WTC11 (cell line): Measurements from ENCODE around the gene LYZL4. TPM values are rescaled to one million over a fixed set of nuclear protein-coding genes. Genes with fewer than 3 reads are reported as not detected.

Source experiments
- ATAC-seq: fragments of 200-7000 bp; cut with Tn5 transposase; 2 replicates; pipeline ENCODE4 v1.10.0; 2021; ENCODE audit warnings: mild to moderate bottlenecking, moderate library complexity
- CTCF ChIA-PET: fragments of 300-600 bp; sonication (Branson Sonifier 250); formaldehyde crosslinking; loops from one replicate; lab custom pipeline; 2021; ENCODE audit warnings: antibody characterized with exemption; lab: Charles Lee
- POLR2A ChIA-PET: fragments of 350-600 bp; sonication (Branson Sonifier 250); formaldehyde crosslinking; loops from one replicate; lab custom pipeline; 2021; ENCODE audit warnings: antibody characterized with exemption; lab: Charles Lee
- DNase-seq: peaks from one replicate; pipeline ENCODE4 v3.0.0; 2021; ENCODE audit warnings: low spot score
- H3K27ac Mint-ChIP-seq: 2 replicates; pipeline ENCODE4 v1.8.0; 2021; ENCODE audit warnings: mixed read lengths
- H3K27me3 Mint-ChIP-seq: 2 replicates; pipeline ENCODE4 v1.8.0; 2021; ENCODE audit warnings: low read depth, mild to moderate bottlenecking, moderate library complexity, mixed read lengths
- H3K36me3 Mint-ChIP-seq: 2 replicates; pipeline ENCODE4 v1.8.0; 2021; ENCODE audit warnings: mixed read lengths
- H3K4me1 Mint-ChIP-seq: 2 replicates; pipeline ENCODE4 v1.8.0; 2022; ENCODE audit warnings: mixed read lengths
- H3K4me3 Mint-ChIP-seq: 2 replicates; pipeline ENCODE4 v1.8.0; 2021; ENCODE audit warnings: mild to moderate bottlenecking, moderate library complexity, mixed read lengths
- H3K9me3 Mint-ChIP-seq: 2 replicates; pipeline ENCODE4 v1.8.0; 2021; ENCODE audit warnings: mixed read lengths
- CBFB ChIP-seq: sonication (generic); formaldehyde crosslinking; IDR thresholded peaks from 2 replicates; pipeline ENCODE4 v1.8.1; 2022; ENCODE audit warnings: mild to moderate bottlenecking, low read depth, missing genetic modification reagents
- CREM ChIP-seq: sonication (generic); formaldehyde crosslinking; IDR thresholded peaks from 2 replicates; pipeline ENCODE4 v1.8.1; 2022; ENCODE audit warnings: mild to moderate bottlenecking, missing genetic modification reagents, moderate library complexity
- ELF4 ChIP-seq: sonication (generic); formaldehyde crosslinking; IDR thresholded peaks from 2 replicates; pipeline ENCODE4 v1.8.1; 2022; ENCODE audit warnings: low read depth, mild to moderate bottlenecking, moderate library complexity, missing genetic modification reagents
- FOXJ3 ChIP-seq: sonication (generic); formaldehyde crosslinking; IDR thresholded peaks from 2 replicates; pipeline ENCODE4 v1.9.0; 2021; ENCODE audit warnings: missing genetic modification reagents, mild to moderate bottlenecking, borderline replicate concordance
- MYBL2 ChIP-seq: sonication (generic); formaldehyde crosslinking; IDR thresholded peaks from 2 replicates; pipeline ENCODE4 v1.8.1; 2023; ENCODE audit warnings: mild to moderate bottlenecking, moderate library complexity, missing genetic modification reagents
- NFYB ChIP-seq: sonication (generic); formaldehyde crosslinking; conservative IDR thresholded peaks from 2 replicates; pipeline ENCODE4 v1.8.0; 2022; ENCODE audit warnings: low read depth, missing genetic modification reagents
- PRRX2 ChIP-seq: fragments of 250-450 bp; sonication (Bioruptor Pico); IDR thresholded peaks from 2 replicates; pipeline ENCODE4 v1.8.0; 2021; ENCODE audit warnings: mild to moderate bottlenecking
- RELA ChIP-seq: sonication (generic); formaldehyde crosslinking; IDR thresholded peaks from 2 replicates; pipeline ENCODE4 v1.8.1; 2022; ENCODE audit warnings: missing genetic modification reagents, mild to moderate bottlenecking, borderline replicate concordance
- RORB ChIP-seq: fragments of 250-450 bp; sonication (Bioruptor Pico); IDR thresholded peaks from 2 replicates; pipeline ENCODE4 v1.9.0; 2021; ENCODE audit warnings: mild to moderate bottlenecking
- SMAD4 ChIP-seq: sonication (generic); formaldehyde crosslinking; IDR thresholded peaks from 2 replicates; pipeline ENCODE4 v1.8.0; 2022; ENCODE audit warnings: mild to moderate bottlenecking, missing genetic modification reagents
- ZNF121 ChIP-seq: sonication (generic); formaldehyde crosslinking; IDR thresholded peaks from 2 replicates; pipeline ENCODE4 v1.8.0; 2023; ENCODE audit warnings: missing genetic modification reagents
- ZNF317 ChIP-seq: sonication (generic); formaldehyde crosslinking; IDR thresholded peaks from 2 replicates; pipeline ENCODE4 v1.8.1; 2023; ENCODE audit warnings: low read depth, mild to moderate bottlenecking, moderate library complexity, missing genetic modification reagents, borderline replicate concordance
- ZNF425 ChIP-seq: fragments of 250-450 bp; sonication (Bioruptor Pico); conservative IDR thresholded peaks from 2 replicates; pipeline ENCODE4 v1.9.0; 2021; ENCODE audit warnings: mild to moderate bottlenecking
- ZNF512 ChIP-seq: sonication (generic); formaldehyde crosslinking; IDR thresholded peaks from 2 replicates; pipeline ENCODE4 v1.8.1; 2022; ENCODE audit warnings: missing genetic modification reagents, borderline replicate concordance
- total RNA-seq: library from RNA; stranded (reverse); gene quantifications from 3 replicates; pipeline ENCODE4 v1.2.3, GENCODE V29; 2021
- TF ChIP-seq, protein P1 (sequence below): fragments of 250-450 bp; sonication (Bioruptor Pico); IDR thresholded peaks from 2 replicates; pipeline ENCODE4 v1.8.0; 2021; ENCODE audit warnings: mild to moderate bottlenecking
- TF ChIP-seq, protein P2 (sequence below): fragments of 200-600 bp; IDR thresholded peaks from 2 replicates; pipeline ENCODE4 v1.8.0; 2022; ENCODE audit warnings: antibody characterized with exemption
- TF ChIP-seq, protein P3 (sequence below): sonication (generic); formaldehyde crosslinking; IDR thresholded peaks from 2 replicates; pipeline ENCODE4 v1.8.1; 2022; ENCODE audit warnings: low read depth, mild to moderate bottlenecking, moderate library complexity, missing genetic modification reagents, borderline replicate concordance
- TF ChIP-seq, protein P4 (sequence below): sonication (generic); formaldehyde crosslinking; IDR thresholded peaks from 2 replicates; pipeline ENCODE4 v1.8.0; 2023; ENCODE audit warnings: mild to moderate bottlenecking, missing genetic modification reagents
- TF ChIP-seq, protein P5 (sequence below): sonication (generic); formaldehyde crosslinking; IDR thresholded peaks from 2 replicates; pipeline ENCODE4 v1.8.1; 2023; ENCODE audit warnings: mild to moderate bottlenecking, missing genetic modification reagents, borderline replicate concordance
- TF ChIP-seq, protein P6 (sequence below): sonication (generic); formaldehyde crosslinking; conservative IDR thresholded peaks from 2 replicates; pipeline ENCODE4 v1.8.1; 2022; ENCODE audit warnings: mild to moderate bottlenecking, missing genetic modification reagents

The LYZL4 gene
- total RNA-seq, 1 experiment from 2014 or later = not detected

DNA sequence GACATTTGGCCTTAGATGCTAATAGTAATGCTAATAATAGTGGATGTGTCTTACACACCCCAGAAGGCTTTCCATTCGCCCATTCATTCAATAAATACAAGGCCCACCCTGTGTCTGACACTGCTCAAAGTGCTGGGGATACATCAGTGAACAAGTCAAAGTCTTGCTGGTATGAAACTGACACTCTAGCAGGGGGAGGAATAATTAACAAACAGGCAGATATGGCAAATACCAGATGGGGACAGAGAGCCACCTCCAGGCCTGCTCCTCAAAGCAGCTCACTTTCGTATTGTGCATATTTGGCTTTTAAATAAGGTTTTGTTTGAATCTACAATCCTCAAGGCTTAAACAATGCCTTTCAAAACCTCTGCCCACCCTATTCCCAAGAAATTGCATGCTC lies 28.3 kb upstream of the LYZL4 start (continued):
- TF ChIP-seq RELA (CRISPR knock-in tag) (no peak), ZNF317 (no peak), RORB (CRISPR knock-in tag) (no peak), SMAD4 (no peak)
- TF ChIP-seq, protein P1, sequence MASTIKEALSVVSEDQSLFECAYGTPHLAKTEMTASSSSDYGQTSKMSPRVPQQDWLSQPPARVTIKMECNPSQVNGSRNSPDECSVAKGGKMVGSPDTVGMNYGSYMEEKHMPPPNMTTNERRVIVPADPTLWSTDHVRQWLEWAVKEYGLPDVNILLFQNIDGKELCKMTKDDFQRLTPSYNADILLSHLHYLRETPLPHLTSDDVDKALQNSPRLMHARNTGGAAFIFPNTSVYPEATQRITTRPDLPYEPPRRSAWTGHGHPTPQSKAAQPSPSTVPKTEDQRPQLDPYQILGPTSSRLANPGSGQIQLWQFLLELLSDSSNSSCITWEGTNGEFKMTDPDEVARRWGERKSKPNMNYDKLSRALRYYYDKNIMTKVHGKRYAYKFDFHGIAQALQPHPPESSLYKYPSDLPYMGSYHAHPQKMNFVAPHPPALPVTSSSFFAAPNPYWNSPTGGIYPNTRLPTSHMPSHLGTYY = no peak

DNA sequence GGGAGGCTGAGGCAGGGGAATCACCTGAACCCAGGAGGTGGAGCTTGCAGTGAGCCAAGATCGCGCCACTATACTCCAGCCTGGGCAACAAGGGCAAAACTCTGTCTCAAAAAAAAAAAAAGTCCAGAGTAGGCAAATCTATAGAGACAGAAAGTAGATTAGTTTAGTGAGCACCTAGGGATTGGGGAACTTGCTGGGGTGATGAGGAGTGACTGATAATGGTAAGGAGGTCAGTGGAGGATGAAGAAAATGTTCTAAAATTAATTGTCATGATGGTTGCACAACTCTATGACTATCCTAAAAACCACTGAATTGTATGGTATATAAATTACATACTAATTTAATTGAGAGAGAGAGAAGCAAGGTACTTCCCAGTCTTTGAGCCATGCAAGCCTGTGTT lies 27.8 kb upstream of the LYZL4 start:
- H3K4me3 Mint-ChIP-seq = no peak overlapping the region
- peaks cover 13% of the 10 kb centered on the region for H3K9me3 Mint-ChIP-seq
- DNase-seq (no peak), ATAC-seq (no peak)
- ChIA-PET CTCF (interaction anchor here (0.7 to 1.5 kb wide), 2 partner anchors 191 to 209 kb away, joined by 3 to 4 read pairs; no protein-coding TSS in a partner anchor), POLR2A (no interaction called here)
- H3K27me3 Mint-ChIP-seq = no peaks in the 10 kb centered on the region
- H3K36me3 Mint-ChIP-seq = peaks cover 3% of the 10 kb centered on the region; the same call in 1 of the 2 replicates
- H3K4me1 Mint-ChIP-seq = peaks cover 28% of the 10 kb centered on the region
- no peak overlapping the region for H3K27ac Mint-ChIP-seq
- TF ChIP-seq RELA (CRISPR knock-in tag) (no peak), MYBL2 (CRISPR knock-in tag) (no peak), CREM (no peak), NFYB (CRISPR knock-in tag) (no peak), ZNF425 (CRISPR knock-in tag) (no peak), ZNF121 (CRISPR knock-in tag) (no peak), CBFB (CRISPR knock-in tag) (no peak), ELF4 (CRISPR knock-in tag) (no peak), PRRX2 (CRISPR knock-in tag) (no peak), FOXJ3 (CRISPR knock-in tag) (no peak), ZNF512 (no peak)
- TF ChIP-seq, protein P2, sequence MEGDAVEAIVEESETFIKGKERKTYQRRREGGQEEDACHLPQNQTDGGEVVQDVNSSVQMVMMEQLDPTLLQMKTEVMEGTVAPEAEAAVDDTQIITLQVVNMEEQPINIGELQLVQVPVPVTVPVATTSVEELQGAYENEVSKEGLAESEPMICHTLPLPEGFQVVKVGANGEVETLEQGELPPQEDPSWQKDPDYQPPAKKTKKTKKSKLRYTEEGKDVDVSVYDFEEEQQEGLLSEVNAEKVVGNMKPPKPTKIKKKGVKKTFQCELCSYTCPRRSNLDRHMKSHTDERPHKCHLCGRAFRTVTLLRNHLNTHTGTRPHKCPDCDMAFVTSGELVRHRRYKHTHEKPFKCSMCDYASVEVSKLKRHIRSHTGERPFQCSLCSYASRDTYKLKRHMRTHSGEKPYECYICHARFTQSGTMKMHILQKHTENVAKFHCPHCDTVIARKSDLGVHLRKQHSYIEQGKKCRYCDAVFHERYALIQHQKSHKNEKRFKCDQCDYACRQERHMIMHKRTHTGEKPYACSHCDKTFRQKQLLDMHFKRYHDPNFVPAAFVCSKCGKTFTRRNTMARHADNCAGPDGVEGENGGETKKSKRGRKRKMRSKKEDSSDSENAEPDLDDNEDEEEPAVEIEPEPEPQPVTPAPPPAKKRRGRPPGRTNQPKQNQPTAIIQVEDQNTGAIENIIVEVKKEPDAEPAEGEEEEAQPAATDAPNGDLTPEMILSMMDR = no peak
- TF ChIP-seq, protein P3, sequence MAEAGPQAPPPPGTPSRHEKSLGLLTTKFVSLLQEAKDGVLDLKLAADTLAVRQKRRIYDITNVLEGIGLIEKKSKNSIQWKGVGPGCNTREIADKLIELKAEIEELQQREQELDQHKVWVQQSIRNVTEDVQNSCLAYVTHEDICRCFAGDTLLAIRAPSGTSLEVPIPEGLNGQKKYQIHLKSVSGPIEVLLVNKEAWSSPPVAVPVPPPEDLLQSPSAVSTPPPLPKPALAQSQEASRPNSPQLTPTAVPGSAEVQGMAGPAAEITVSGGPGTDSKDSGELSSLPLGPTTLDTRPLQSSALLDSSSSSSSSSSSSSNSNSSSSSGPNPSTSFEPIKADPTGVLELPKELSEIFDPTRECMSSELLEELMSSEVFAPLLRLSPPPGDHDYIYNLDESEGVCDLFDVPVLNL (CRISPR knock-in tag) = no peak
- TF ChIP-seq, protein P4, sequence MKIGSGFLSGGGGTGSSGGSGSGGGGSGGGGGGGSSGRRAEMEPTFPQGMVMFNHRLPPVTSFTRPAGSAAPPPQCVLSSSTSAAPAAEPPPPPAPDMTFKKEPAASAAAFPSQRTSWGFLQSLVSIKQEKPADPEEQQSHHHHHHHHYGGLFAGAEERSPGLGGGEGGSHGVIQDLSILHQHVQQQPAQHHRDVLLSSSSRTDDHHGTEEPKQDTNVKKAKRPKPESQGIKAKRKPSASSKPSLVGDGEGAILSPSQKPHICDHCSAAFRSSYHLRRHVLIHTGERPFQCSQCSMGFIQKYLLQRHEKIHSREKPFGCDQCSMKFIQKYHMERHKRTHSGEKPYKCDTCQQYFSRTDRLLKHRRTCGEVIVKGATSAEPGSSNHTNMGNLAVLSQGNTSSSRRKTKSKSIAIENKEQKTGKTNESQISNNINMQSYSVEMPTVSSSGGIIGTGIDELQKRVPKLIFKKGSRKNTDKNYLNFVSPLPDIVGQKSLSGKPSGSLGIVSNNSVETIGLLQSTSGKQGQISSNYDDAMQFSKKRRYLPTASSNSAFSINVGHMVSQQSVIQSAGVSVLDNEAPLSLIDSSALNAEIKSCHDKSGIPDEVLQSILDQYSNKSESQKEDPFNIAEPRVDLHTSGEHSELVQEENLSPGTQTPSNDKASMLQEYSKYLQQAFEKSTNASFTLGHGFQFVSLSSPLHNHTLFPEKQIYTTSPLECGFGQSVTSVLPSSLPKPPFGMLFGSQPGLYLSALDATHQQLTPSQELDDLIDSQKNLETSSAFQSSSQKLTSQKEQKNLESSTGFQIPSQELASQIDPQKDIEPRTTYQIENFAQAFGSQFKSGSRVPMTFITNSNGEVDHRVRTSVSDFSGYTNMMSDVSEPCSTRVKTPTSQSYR = no peak
- TF ChIP-seq, protein P5, sequence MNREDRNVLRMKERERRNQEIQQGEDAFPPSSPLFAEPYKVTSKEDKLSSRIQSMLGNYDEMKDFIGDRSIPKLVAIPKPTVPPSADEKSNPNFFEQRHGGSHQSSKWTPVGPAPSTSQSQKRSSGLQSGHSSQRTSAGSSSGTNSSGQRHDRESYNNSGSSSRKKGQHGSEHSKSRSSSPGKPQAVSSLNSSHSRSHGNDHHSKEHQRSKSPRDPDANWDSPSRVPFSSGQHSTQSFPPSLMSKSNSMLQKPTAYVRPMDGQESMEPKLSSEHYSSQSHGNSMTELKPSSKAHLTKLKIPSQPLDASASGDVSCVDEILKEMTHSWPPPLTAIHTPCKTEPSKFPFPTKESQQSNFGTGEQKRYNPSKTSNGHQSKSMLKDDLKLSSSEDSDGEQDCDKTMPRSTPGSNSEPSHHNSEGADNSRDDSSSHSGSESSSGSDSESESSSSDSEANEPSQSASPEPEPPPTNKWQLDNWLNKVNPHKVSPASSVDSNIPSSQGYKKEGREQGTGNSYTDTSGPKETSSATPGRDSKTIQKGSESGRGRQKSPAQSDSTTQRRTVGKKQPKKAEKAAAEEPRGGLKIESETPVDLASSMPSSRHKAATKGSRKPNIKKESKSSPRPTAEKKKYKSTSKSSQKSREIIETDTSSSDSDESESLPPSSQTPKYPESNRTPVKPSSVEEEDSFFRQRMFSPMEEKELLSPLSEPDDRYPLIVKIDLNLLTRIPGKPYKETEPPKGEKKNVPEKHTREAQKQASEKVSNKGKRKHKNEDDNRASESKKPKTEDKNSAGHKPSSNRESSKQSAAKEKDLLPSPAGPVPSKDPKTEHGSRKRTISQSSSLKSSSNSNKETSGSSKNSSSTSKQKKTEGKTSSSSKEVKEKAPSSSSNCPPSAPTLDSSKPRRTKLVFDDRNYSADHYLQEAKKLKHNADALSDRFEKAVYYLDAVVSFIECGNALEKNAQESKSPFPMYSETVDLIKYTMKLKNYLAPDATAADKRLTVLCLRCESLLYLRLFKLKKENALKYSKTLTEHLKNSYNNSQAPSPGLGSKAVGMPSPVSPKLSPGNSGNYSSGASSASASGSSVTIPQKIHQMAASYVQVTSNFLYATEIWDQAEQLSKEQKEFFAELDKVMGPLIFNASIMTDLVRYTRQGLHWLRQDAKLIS (CRISPR knock-in tag) = no peak
- TF ChIP-seq, protein P6, sequence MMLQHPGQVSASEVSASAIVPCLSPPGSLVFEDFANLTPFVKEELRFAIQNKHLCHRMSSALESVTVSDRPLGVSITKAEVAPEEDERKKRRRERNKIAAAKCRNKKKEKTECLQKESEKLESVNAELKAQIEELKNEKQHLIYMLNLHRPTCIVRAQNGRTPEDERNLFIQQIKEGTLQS (CRISPR knock-in tag) = no peak
